Measurements from ENCODE around the gene CDH4.

- TF ChIP-seq CTCF (IDR thresholded peaks at IDR 0.05) (no peak), POLR2AphosphoS5 (IDR thresholded peaks at IDR 0.05; ENCODE audit: low read depth, low read length) (no peak), SIN3A (IDR thresholded peaks at IDR 0.05; ENCODE audit: borderline replicate concordance, insufficient read depth, low read depth, low read length) (no peak), TCF7L2 (IDR thresholded peaks at IDR 0.05; ENCODE audit: low read depth, low read length) (no peak)
Measured at GRCh38 chr20:61453219-61453618, 201.2 kb downstream of the CDH4 start.
